Transverse colon (tissue), 4 donors: Measurements from ENCODE around the gene ABCA7.

ENCODE experiments used
- CTCF ChIP-seq, 5 experiments: fragments of 200-600 bp in 3 of 5; fragments of 450-650 bp in 2 of 5; sonication (generic) in 3 of 5; IDR thresholded peaks; 1 replicate in 2 of 5; 2 replicates in 3 of 5; pipeline ENCODE4 v1.5.1; 2016 to 2017; ENCODE audit warnings: antibody characterized with exemption in 5 of 5, inconsistent platforms in 3 of 5, mild to moderate bottlenecking in 2 of 5, moderate library complexity in 1 of 5
- EP300 ChIP-seq: sonication (generic); formaldehyde crosslinking; IDR thresholded peaks from one replicate; pipeline ENCODE4 v1.6.1; 2017; ENCODE audit warnings: antibody characterized with exemption, low read depth
- POLR2A ChIP-seq: fragments of 450-650 bp; IDR thresholded peaks from one replicate; pipeline ENCODE4 v1.6.1; 2016; ENCODE audit warnings: antibody characterized with exemption, mild to moderate bottlenecking, moderate library complexity
- POLR2AphosphoS5 ChIP-seq, 3 donors: sonication (generic); formaldehyde crosslinking; IDR thresholded peaks; one replicate each; pipeline ENCODE4 v1.6.1; 2016; ENCODE audit warnings: antibody characterized with exemption in 3 of 3

- TF ChIP-seq POLR2AphosphoS5 (IDR thresholded peaks at IDR 0.05): no peak
- no peak for TF ChIP-seq CTCF (IDR thresholded peaks at IDR 0.05)
- no peak for TF ChIP-seq POLR2A
- TF ChIP-seq EP300: no peak
These were observed 27.6 kb upstream of the ABCA7 start for GRCh38 chr19:1012334-1012733.
